Measurements from ENCODE around the gene TRIM34. TPM values are rescaled to one million over a fixed set of nuclear protein-coding genes. Genes with fewer than 3 reads are reported as not detected.
"Not testable (repeated sequence)": the region's sequence is repeated elsewhere in the genome, so short reads cannot be mapped to it uniquely, and the experiment has no call there.

The TRIM34 gene
- total RNA-seq, 1 donor, result 8.3 TPM

DNA sequence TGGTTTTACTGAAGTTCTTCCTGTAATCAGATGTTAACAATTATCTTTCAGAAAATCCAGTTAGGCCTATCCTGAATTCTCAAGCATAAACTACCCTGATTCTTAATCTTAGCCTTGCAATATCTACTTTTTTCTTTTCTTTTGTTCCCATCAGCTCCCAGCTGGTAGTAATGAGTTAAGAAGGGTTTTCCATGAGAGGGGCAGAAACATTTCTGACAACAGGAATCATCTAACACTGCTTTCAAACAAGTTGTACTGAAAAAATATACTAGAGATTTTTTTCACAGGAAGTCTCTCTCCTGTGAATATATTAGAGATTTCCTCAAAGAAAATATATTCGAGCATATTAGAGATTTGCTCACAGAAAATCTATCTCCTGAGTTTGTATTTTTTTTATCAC, 31.7 kb upstream of the TRIM34 start:
- H3K27ac ChIP-seq (ENCODE audit: low read depth, low read length), result no peak overlapping the region

DNA sequence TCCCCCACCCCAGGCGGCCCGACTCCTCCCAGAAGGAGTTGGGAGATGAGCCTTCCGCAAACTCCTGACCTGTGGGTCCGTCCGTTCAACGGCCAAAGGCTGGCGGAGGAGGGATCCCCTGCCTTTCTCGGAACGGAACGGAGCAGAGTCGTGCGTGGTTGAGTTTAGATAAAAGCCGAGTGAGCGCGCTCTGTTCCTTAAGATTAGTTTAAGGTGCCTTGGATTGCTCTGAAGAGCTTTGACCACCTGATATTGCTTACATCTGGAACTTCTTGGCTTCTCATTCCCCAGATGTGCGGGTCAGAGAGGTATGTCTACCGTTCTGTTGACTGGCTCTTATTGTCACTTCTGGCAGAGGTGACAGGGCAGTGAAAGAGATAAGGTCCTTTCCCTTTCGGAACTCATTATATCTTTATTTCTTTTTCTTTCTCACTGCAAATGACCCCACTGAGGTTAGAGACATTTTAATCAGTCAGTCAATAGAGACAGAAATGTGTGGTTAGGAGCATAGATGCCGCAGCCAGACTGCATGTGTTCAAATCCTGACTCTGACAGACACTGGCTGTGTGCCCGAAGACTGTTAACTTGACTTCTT, 28.1 kb upstream of the TRIM34 start, which contains the start of gene TRIM6:
Gene TRIM6 (plus strand): TSS at position 31 of the 595 bp plus-strand sequence. CDS start 261 bp downstream, at position 292.
- Histone ChIP-seq H3K4me3 (ENCODE audit: insufficient read depth, low read length) (peak within 1 kb of the TSS; percentile 75), H3K27ac (ENCODE audit: low read depth, low read length) (peak within 1 kb of the TSS; percentile 66), H3K27me3 (ENCODE audit: insufficient read depth, low read length) (no peaks in the 10 kb centered on the region), H3K4me1 (ENCODE audit: insufficient read depth, low read length) (peaks cover 16% of the 10 kb centered on the region), H3K79me2 (ENCODE audit: insufficient read depth, low read length) (peaks cover 7% of the 10 kb centered on the region), H3K4me2 (ENCODE audit: insufficient read depth, low read length) (peak within 1 kb of the TSS; percentile 95), H3K36me3 (ENCODE audit: insufficient read depth, low read length) (no peaks in the 10 kb centered on the region), H3K9me3 (ENCODE audit: low read depth, low read length) (no peaks in the 10 kb centered on the region), H2AFZ (ENCODE audit: low read length) (peak within 1 kb of the TSS; percentile 88), H4K20me1 (ENCODE audit: insufficient read depth, low read length) (no peaks in the 10 kb centered on the region)
- TF ChIP-seq, protein P1, sequence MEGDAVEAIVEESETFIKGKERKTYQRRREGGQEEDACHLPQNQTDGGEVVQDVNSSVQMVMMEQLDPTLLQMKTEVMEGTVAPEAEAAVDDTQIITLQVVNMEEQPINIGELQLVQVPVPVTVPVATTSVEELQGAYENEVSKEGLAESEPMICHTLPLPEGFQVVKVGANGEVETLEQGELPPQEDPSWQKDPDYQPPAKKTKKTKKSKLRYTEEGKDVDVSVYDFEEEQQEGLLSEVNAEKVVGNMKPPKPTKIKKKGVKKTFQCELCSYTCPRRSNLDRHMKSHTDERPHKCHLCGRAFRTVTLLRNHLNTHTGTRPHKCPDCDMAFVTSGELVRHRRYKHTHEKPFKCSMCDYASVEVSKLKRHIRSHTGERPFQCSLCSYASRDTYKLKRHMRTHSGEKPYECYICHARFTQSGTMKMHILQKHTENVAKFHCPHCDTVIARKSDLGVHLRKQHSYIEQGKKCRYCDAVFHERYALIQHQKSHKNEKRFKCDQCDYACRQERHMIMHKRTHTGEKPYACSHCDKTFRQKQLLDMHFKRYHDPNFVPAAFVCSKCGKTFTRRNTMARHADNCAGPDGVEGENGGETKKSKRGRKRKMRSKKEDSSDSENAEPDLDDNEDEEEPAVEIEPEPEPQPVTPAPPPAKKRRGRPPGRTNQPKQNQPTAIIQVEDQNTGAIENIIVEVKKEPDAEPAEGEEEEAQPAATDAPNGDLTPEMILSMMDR (IDR thresholded peaks at IDR 0.05; ENCODE audit: extremely low read depth, low read depth, low read length), result no peak
- DNase-seq (ENCODE audit: insufficient read length, low spot score, missing footprints), result peak; percentile 83

More for the DNA sequence above, 31.7 kb upstream of the TRIM34 start:
- Histone ChIP-seq H3K4me2 (ENCODE audit: insufficient read depth, low read length) (no peak overlapping the region), H3K79me2 (ENCODE audit: insufficient read depth, low read length) (no peaks in the 10 kb centered on the region), H4K20me1 (ENCODE audit: insufficient read depth, low read length) (no peaks in the 10 kb centered on the region), H3K4me1 (ENCODE audit: insufficient read depth, low read length) (peaks cover 9% of the 10 kb centered on the region), H3K4me3 (ENCODE audit: insufficient read depth, low read length) (no peak overlapping the region), H3K9me3 (ENCODE audit: low read depth, low read length) (no peaks in the 10 kb centered on the region), H2AFZ (ENCODE audit: low read length) (peak overlapping the region; percentile 75), H3K27me3 (ENCODE audit: insufficient read depth, low read length) (no peaks in the 10 kb centered on the region), H3K36me3 (ENCODE audit: insufficient read depth, low read length) (no peaks in the 10 kb centered on the region)
- DNase-seq (ENCODE audit: insufficient read length, low spot score, missing footprints), result no peak
- TF ChIP-seq, protein P1 (IDR thresholded peaks at IDR 0.05; ENCODE audit: extremely low read depth, low read depth, low read length), result no peak

DNA sequence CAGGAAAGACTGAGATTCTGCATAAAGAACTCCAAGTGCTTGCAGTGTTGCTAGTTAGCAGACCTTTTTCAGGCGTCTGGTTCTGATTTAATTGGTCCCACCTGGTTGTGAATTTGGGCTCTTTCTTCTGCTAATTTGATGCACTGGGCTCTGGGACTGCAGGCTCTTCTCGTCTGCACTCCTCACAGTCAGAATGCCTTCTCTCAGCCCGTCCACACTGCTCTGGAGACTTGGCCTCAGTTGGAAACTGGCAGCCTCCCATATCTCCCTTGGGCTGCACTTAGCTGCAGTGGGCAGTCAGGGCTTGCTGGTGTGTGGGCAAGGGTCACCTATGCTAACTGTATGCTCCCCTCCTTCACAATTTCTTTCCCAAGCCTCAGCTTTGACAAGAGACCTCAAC, 26.8 kb upstream of the TRIM34 start:
- no peaks in the 10 kb centered on the region for H3K9me3 ChIP-seq (ENCODE audit: low read depth, low read length)
- no peaks in the 10 kb centered on the region for H3K36me3 ChIP-seq (ENCODE audit: insufficient read depth, low read length)
- H3K4me1 ChIP-seq (ENCODE audit: insufficient read depth, low read length), result peaks cover 22% of the 10 kb centered on the region
- H3K4me2 ChIP-seq (ENCODE audit: insufficient read depth, low read length), result peak overlapping the region; percentile 95
- H3K27me3 ChIP-seq (ENCODE audit: insufficient read depth, low read length), result no peaks in the 10 kb centered on the region
- H3K79me2 ChIP-seq (ENCODE audit: insufficient read depth, low read length), result peaks cover 9% of the 10 kb centered on the region
- DNase-seq (ENCODE audit: insufficient read length, low spot score, missing footprints), result no peak
- H3K4me3 ChIP-seq (ENCODE audit: insufficient read depth, low read length), result peak overlapping the region; percentile 75
- TF ChIP-seq, protein P1 (IDR thresholded peaks at IDR 0.05; ENCODE audit: extremely low read depth, low read depth, low read length), result no peak
- no peaks in the 10 kb centered on the region for H4K20me1 ChIP-seq (ENCODE audit: insufficient read depth, low read length)
- peak overlapping the region; percentile 66 for H3K27ac ChIP-seq (ENCODE audit: low read depth, low read length)
- no peak overlapping the region for H2AFZ ChIP-seq (ENCODE audit: low read length)

DNA sequence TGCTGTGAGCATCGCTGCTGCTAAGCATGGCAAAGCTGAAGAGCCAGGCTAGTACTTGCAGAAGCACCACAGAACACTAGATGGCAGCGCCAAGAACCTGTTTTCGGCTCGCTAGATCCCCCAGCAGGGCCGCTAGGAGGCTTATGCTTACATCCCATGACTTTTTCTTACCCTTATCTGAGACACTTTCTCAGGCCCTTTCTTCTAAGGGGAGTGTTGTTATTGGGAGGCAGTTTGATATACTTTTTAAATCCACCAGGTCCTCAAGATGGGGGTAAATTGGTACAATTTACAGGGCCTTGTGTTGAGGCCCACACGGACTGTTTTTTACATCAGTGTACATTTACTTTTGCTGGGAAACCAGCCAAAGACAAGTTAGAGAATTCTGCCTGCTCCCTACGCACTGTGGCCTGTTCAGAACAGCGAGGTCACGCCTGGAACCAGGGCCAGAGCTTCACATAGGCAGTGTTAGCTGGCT, 24.4 kb upstream of the TRIM34 start:
- H3K4me2 ChIP-seq (ENCODE audit: insufficient read depth, low read length), result peak overlapping the region; percentile 35
- peak overlapping the region; percentile 78 for H2AFZ ChIP-seq (ENCODE audit: low read length)
- no peak overlapping the region for H3K4me3 ChIP-seq (ENCODE audit: insufficient read depth, low read length)
- H3K79me2 ChIP-seq (ENCODE audit: insufficient read depth, low read length), result peaks cover 9% of the 10 kb centered on the region
- H3K27me3 ChIP-seq (ENCODE audit: insufficient read depth, low read length), result no peaks in the 10 kb centered on the region
- peak overlapping the region; percentile 76 for H3K27ac ChIP-seq (ENCODE audit: low read depth, low read length)
- H3K9me3 ChIP-seq (ENCODE audit: low read depth, low read length), result no peaks in the 10 kb centered on the region
- peak; percentile 93 for DNase-seq (ENCODE audit: insufficient read length, low spot score, missing footprints)
- H3K36me3 ChIP-seq (ENCODE audit: insufficient read depth, low read length), result peaks cover 2% of the 10 kb centered on the region
- peaks cover 26% of the 10 kb centered on the region for H3K4me1 ChIP-seq (ENCODE audit: insufficient read depth, low read length)
- TF ChIP-seq, protein P1 (IDR thresholded peaks at IDR 0.05; ENCODE audit: extremely low read depth, low read depth, low read length), result peak; percentile 98
- H4K20me1 ChIP-seq (ENCODE audit: insufficient read depth, low read length), result no peaks in the 10 kb centered on the region

DNA sequence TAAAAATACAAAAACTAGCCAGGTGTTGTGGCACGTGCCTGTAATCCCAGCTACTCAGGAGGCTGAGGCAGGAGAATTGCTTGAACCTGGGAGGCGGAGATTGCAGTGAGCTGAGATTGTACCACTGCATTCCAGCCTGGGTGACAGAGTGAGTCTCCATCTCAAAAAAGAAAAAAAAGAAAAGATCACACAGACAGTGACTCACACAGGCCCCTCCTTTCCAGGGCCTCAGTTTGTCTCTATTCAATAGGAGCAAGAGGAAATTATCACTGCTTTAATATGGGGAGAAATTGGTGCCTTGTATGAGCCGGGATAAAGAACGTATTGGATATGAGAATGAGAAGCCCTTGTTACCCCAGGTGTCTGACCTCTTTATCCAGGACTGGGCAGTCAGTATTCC, 22.0 kb upstream of the TRIM34 start:
- DNase-seq (ENCODE audit: insufficient read length, low spot score, missing footprints), result peak; percentile 77
- H3K4me3 ChIP-seq (ENCODE audit: insufficient read depth, low read length); H4K20me1 ChIP-seq (ENCODE audit: insufficient read depth, low read length); H3K4me2 ChIP-seq (ENCODE audit: insufficient read depth, low read length); H3K9me3 ChIP-seq (ENCODE audit: low read depth, low read length); H3K27me3 ChIP-seq (ENCODE audit: insufficient read depth, low read length); H3K36me3 ChIP-seq (ENCODE audit: insufficient read depth, low read length); H3K79me2 ChIP-seq (ENCODE audit: insufficient read depth, low read length): not testable (repeated sequence)
- H3K4me1 ChIP-seq (ENCODE audit: insufficient read depth, low read length), result peaks cover 32% of the 10 kb centered on the region
- peak overlapping the region; percentile 50 for H2AFZ ChIP-seq (ENCODE audit: low read length)
- H3K27ac ChIP-seq (ENCODE audit: low read depth, low read length), result peak overlapping the region; percentile 45
